22Rv1 (cell line): ENCODE results near the gene LNPK.

ENCODE experiments used
- ZFX ChIP-seq: fragments of 450-650 bp; IDR thresholded peaks from 2 replicates; pipeline ENCODE4 v1.6.1; 2017; ENCODE audit warnings: antibody characterized with exemption, borderline replicate concordance
- TF ChIP-seq, protein P1 (sequence below): fragments of 450-650 bp; IDR thresholded peaks from 2 replicates; pipeline ENCODE4 v1.5.1; 2017; ENCODE audit warnings: mild to moderate bottlenecking

DNA sequence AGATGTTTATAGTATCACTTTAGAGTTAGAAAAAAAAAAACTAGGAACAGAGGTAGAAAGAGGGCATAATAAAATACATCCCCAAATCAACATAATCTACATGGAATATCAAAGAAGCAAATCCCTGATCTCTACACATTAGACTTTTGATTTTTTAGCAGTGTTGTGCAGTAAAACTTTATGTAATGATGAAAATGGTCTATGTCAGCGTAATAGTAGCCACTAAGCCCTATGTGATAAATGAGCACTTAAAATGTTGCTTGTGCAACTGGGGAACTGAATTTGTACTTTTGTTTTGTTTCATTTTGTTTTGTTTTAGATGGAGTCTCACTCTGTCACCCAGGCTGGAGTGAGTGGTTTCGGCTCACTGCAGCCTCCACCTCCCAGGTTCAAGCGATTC is 36.3 kb downstream of the LNPK start:
- TF ChIP-seq, protein P1, sequence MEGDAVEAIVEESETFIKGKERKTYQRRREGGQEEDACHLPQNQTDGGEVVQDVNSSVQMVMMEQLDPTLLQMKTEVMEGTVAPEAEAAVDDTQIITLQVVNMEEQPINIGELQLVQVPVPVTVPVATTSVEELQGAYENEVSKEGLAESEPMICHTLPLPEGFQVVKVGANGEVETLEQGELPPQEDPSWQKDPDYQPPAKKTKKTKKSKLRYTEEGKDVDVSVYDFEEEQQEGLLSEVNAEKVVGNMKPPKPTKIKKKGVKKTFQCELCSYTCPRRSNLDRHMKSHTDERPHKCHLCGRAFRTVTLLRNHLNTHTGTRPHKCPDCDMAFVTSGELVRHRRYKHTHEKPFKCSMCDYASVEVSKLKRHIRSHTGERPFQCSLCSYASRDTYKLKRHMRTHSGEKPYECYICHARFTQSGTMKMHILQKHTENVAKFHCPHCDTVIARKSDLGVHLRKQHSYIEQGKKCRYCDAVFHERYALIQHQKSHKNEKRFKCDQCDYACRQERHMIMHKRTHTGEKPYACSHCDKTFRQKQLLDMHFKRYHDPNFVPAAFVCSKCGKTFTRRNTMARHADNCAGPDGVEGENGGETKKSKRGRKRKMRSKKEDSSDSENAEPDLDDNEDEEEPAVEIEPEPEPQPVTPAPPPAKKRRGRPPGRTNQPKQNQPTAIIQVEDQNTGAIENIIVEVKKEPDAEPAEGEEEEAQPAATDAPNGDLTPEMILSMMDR = no peak
- TF ChIP-seq ZFX = no peak
